Subcutaneous adipose tissue (tissue), 4 donors: Measurements from ENCODE around the gene UTP15. TPM values are rescaled to one million over a fixed set of nuclear protein-coding genes. Genes with fewer than 3 reads are reported as not detected.

ENCODE experiments used
- total RNA-seq, 4 donors: library from RNA; depleted of rRNA; stranded (reverse); fragments of >200 nt; gene quantifications; one replicate each; pipeline ENCODE4 v1.1.0, GENCODE V29; 2016
- TF ChIP-seq, protein P1 (sequence below): fragments of 450-650 bp; IDR thresholded peaks from one replicate; pipeline ENCODE4 v1.5.1; 2016; ENCODE audit warnings: low read depth, mild to moderate bottlenecking, control low read depth, antibody characterized with exemption, moderate library complexity

Gene UTP15
- total RNA-seq, 4 donors from 2014 or later, result 17.2 to 59.5 (median 33.5) TPM

GRCh38 chr5:73565969-73566547, 515 bp downstream of the UTP15 start:
- TF ChIP-seq, protein P1, sequence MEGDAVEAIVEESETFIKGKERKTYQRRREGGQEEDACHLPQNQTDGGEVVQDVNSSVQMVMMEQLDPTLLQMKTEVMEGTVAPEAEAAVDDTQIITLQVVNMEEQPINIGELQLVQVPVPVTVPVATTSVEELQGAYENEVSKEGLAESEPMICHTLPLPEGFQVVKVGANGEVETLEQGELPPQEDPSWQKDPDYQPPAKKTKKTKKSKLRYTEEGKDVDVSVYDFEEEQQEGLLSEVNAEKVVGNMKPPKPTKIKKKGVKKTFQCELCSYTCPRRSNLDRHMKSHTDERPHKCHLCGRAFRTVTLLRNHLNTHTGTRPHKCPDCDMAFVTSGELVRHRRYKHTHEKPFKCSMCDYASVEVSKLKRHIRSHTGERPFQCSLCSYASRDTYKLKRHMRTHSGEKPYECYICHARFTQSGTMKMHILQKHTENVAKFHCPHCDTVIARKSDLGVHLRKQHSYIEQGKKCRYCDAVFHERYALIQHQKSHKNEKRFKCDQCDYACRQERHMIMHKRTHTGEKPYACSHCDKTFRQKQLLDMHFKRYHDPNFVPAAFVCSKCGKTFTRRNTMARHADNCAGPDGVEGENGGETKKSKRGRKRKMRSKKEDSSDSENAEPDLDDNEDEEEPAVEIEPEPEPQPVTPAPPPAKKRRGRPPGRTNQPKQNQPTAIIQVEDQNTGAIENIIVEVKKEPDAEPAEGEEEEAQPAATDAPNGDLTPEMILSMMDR, result no peak

GRCh38 chr5:73582285-73583145, 17.0 kb downstream of the UTP15 start:
- TF ChIP-seq, protein P1, result no peak

- TF ChIP-seq, protein P1, result no peak
These were observed 22.4 kb downstream of the UTP15 start for GRCh38 chr5:73587923-73588322.

DNA sequence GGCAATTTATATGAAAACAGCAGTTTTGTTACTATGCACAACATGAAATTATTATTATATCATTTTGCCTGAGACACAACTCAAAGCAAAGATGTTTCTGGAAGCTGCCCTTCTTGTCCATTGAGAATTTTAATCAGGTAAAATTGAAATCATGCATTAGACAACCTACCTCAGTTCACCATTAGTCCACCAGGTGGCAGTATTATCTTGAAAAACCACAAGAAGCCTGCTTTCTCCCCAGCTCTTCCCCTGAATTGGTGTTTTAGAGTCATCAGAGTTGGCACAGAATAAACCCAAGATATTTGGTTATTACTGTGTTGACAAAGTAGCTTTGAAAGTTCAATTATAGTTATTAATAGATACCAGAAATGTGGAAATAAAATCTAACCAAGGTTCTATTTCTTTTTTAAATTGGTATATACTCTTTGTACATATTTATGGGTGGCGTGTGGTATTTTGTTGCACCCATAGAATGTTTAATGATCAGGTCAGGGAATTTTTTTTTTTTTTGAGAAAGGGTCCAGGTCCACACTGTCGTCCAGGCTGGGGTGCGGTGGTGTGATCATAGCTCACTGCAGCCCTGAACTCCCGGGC, 25.7 kb downstream of the UTP15 start:
- TF ChIP-seq, protein P1, result no peak

DNA sequence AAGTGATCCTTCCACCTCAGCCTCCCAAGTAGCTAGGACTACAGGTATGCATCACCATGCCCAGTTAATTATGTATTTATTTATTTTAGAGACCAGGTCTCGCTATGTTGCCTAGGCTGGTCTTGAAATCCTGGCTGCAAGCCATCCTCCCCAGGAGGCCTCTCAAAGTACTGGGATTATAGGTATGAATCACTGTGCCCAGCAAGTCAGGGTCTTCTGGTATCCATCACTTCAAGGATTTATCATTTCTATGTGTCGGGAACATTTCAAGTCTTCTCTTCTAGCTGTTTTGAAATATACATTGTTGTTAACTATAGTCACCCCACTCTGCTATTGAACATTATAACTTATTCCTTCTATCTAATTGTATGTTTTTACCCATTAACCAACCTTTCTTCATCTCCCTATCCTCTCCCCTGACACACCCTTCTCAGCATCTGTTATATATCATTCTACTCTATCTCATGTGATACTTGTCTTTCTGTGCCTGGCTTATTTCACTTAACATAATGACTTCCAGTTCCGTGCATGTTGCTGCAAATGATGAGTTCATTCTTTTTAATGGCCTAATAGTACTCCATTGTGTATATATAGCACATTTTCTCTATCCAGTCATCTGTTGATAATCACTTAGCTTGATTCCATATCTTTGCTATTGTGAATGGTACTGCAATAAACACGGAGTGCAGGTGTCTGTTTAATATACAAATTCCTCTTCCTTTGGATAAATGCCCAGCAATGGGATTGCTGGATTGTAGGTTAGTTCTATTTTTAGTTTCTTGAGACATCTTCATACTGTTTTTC, 26.4 kb downstream of the UTP15 start:
- TF ChIP-seq, protein P1, result no peak

GRCh38 chr5:73592551-73592950, 27.0 kb downstream of the UTP15 start:
- TF ChIP-seq, protein P1, result no peak
